Measurements from ENCODE around the gene RSPH6A. TPM values are rescaled to one million over a fixed set of nuclear protein-coding genes. Genes with fewer than 3 reads are reported as not detected.
A peak's percentile ranks its signal among the peaks of the same experiment; 100 is the strongest.

The RSPH6A gene
- total RNA-seq, 1 experiment from 2014 or later = 0.39 TPM

DNA sequence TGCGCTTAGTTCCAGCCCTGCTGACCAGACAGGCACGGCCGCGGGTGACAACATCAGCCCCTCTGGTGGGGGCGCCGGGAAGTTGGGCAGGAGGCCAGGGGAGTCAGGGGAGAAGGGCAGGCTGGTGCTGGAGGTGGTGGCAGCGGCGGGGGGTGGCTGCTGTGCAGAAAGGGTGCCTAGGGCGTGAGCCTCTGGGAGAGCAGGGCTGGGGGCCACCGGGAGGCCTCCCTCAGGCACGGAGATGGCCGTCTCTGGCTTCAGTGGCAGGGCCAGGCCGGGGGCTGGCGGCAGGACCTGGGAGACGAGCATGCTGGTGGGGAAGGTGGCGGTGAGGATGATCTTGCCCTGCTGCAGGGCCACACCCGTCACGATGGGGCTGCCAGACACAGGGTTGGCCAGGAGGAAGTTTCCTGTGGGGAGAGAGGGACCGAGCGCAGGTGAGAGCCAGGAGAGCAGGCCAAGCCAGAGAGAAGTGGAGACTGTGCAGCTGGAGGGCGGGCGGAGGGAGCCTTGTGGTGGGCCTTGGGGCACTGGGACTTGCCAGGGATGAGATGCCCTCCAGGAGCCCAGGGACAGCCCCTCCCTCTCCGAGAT, 49.3 kb downstream of the RSPH6A start:
- Mint-ChIP-seq H3K4me1 (peaks cover 18% of the 10 kb centered on the region), H3K9me3 (no peaks in the 10 kb centered on the region), H3K27ac (no peak overlapping the region), H3K27me3 (ENCODE audit: low read depth) (no peaks in the 10 kb centered on the region), H3K36me3 (no peaks in the 10 kb centered on the region), H3K4me3 (peak overlapping the region; percentile 37; the same call in 1 of the 2 replicates)
- no peak for TF ChIP-seq TEAD4 (CRISPR knock-in tag; IDR thresholded peaks at IDR 0.05)
- TF ChIP-seq RELA (CRISPR knock-in tag; IDR thresholded peaks at IDR 0.05; ENCODE audit: borderline replicate concordance) = peak; percentile 40; the same call in 1 of the 2 replicates
- TF ChIP-seq ELF4 (CRISPR knock-in tag; IDR thresholded peaks at IDR 0.05; ENCODE audit: low read depth) = no peak
- no peak for TF ChIP-seq GABPB1 (CRISPR knock-in tag; IDR thresholded peaks at IDR 0.05)
- no peak for TF ChIP-seq ZNF232 (CRISPR knock-in tag; IDR thresholded peaks at IDR 0.05)
- DNase-seq (ENCODE audit: low spot score) (no peak), ATAC-seq (no peak)
- ChIA-PET CTCF (interaction anchor here (0.6 to 2.4 kb wide), 6 partner anchors 12 to 74 kb away, joined by 3 to 7 read pairs (median 4); partner anchors contain the start of genes DMPK, QPCTL and SNRPD2), POLR2A (interaction anchor here (1.6 kb wide), 1 partner anchor 48 kb away, joined by 8 read pairs; no protein-coding TSS in a partner anchor)

DNA sequence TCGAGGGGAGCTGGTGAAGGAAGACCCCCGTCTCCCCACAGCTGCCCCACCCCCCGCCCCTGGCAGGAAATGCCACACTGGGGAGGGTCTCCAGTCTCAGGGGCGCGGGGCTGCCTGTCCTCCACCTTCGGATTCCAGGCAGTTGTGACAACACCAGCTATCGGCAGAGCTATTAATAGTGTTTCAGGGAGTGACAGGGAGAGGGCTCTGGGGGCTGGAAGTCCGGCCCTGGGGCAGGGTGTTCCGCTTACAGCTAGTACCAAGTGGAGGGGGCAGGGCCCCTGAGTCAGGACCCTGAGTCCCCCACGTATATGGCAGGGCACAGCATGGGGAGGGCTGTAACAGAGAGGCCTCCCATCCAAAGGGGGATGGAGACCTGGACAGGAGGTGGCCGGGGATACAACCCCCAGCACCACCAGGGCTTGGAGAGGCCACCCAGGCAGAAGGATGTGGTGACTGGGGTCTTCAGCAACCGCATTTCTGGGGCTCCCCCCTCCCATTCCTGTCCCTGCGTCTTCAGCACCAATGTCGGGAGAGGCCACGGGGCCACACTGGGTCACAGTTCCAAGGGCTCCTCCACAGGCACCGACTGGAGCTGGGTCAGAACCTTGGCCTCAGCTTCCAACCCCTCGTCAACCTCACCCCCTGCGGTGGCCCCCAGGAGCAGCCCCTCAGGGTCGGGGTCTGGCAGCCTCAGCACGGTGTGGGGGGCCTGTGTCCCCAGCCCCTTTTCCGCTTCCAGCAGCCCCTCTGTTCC, 50.0 kb downstream of the RSPH6A start:
- ChIA-PET CTCF (interaction anchor here (0.6 to 1.8 kb wide), 8 partner anchors 10 to 73 kb away, joined by 3 to 8 read pairs (median 5); partner anchors contain the start of genes DMPK, FBXO46, QPCTL and SNRPD2), POLR2A (interaction anchor here (0.8 to 1.6 kb wide), 2 partner anchors 48 to 72 kb away, joined by 3 to 8 read pairs; partner anchors contain the start of gene QPCTL)
- Mint-ChIP-seq H3K4me3 (peak overlapping the region; percentile 48), H3K4me1 (peaks cover 18% of the 10 kb centered on the region), H3K27ac (peak overlapping the region; percentile 49; the same call in 1 of the 2 replicates), H3K27me3 (ENCODE audit: low read depth) (peaks cover 3% of the 10 kb centered on the region; the same call in 1 of the 2 replicates), H3K36me3 (no peaks in the 10 kb centered on the region), H3K9me3 (no peaks in the 10 kb centered on the region)
- no peak for DNase-seq (ENCODE audit: low spot score)
- TF ChIP-seq, protein P1, sequence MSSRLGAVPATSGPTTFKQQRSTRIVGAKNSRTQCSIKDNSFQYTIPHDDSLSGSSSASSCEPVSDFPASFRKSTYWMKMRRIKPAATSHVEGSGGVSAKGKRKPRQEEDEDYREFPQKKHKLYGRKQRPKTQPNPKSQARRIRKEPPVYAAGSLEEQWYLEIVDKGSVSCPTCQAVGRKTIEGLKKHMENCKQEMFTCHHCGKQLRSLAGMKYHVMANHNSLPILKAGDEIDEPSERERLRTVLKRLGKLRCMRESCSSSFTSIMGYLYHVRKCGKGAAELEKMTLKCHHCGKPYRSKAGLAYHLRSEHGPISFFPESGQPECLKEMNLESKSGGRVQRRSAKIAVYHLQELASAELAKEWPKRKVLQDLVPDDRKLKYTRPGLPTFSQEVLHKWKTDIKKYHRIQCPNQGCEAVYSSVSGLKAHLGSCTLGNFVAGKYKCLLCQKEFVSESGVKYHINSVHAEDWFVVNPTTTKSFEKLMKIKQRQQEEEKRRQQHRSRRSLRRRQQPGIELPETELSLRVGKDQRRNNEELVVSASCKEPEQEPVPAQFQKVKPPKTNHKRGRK (CRISPR knock-in tag; IDR thresholded peaks at IDR 0.05; ENCODE audit: borderline replicate concordance) = no peak
- TF ChIP-seq ZNF671 (CRISPR knock-in tag; IDR thresholded peaks at IDR 0.05) (no peak), OVOL2 (CRISPR knock-in tag; IDR thresholded peaks at IDR 0.05; ENCODE audit: borderline replicate concordance) (no peak), ZNF317 (CRISPR knock-in tag; IDR thresholded peaks at IDR 0.05; ENCODE audit: borderline replicate concordance, low read depth) (no peak), SOX15 (CRISPR knock-in tag; IDR thresholded peaks at IDR 0.05) (no peak), GTF2I (CRISPR knock-in tag; conservative IDR thresholded peaks at IDR 0.05) (no peak), ZNF263 (CRISPR knock-in tag; IDR thresholded peaks at IDR 0.05; ENCODE audit: low read depth) (no peak), FOXK1 (CRISPR knock-in tag; IDR thresholded peaks at IDR 0.05) (no peak)
- TF ChIP-seq, protein P2, sequence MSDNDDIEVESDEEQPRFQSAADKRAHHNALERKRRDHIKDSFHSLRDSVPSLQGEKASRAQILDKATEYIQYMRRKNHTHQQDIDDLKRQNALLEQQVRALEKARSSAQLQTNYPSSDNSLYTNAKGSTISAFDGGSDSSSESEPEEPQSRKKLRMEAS (CRISPR knock-in tag; IDR thresholded peaks at IDR 0.05) = no peak
- TF ChIP-seq, protein P3, sequence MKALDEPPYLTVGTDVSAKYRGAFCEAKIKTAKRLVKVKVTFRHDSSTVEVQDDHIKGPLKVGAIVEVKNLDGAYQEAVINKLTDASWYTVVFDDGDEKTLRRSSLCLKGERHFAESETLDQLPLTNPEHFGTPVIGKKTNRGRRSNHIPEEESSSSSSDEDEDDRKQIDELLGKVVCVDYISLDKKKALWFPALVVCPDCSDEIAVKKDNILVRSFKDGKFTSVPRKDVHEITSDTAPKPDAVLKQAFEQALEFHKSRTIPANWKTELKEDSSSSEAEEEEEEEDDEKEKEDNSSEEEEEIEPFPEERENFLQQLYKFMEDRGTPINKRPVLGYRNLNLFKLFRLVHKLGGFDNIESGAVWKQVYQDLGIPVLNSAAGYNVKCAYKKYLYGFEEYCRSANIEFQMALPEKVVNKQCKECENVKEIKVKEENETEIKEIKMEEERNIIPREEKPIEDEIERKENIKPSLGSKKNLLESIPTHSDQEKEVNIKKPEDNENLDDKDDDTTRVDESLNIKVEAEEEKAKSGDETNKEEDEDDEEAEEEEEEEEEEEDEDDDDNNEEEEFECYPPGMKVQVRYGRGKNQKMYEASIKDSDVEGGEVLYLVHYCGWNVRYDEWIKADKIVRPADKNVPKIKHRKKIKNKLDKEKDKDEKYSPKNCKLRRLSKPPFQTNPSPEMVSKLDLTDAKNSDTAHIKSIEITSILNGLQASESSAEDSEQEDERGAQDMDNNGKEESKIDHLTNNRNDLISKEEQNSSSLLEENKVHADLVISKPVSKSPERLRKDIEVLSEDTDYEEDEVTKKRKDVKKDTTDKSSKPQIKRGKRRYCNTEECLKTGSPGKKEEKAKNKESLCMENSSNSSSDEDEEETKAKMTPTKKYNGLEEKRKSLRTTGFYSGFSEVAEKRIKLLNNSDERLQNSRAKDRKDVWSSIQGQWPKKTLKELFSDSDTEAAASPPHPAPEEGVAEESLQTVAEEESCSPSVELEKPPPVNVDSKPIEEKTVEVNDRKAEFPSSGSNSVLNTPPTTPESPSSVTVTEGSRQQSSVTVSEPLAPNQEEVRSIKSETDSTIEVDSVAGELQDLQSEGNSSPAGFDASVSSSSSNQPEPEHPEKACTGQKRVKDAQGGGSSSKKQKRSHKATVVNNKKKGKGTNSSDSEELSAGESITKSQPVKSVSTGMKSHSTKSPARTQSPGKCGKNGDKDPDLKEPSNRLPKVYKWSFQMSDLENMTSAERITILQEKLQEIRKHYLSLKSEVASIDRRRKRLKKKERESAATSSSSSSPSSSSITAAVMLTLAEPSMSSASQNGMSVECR (CRISPR knock-in tag; IDR thresholded peaks at IDR 0.05; ENCODE audit: borderline replicate concordance) = no peak
- TF ChIP-seq, protein P4, sequence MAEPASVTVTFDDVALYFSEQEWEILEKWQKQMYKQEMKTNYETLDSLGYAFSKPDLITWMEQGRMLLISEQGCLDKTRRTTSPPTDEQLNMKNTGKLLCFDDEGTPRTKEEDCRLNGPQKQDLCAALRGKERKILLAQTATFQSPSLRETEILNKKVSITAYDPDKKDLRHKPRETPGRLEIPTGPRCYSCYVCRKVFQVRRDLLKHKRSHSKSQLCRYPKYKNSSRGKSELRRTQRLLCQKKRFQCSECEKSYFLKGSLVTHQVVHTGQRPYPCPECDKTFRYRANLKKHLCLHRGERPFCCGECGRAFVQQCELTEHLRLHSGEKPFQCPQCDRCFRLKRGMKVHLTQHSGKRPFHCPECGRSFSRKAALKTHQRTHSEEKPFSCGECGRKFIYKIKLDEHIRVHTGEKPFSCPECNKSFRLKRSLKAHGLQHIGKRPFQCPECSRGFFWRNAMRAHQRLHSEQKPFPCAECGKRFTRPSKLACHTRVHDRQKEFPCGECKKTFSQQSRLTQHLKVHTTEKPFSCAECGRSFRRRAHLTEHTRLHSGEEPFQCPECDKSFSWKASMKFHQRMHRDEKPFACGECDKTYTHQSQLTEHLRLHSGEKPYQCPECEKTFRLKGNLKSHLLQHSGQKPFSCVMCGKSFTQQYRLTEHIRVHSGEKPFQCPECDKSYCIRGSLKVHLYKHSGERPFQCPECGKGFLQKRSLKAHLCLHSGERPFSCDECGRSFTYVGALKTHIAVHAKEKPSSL (CRISPR knock-in tag; conservative IDR thresholded peaks at IDR 0.05) = no peak
- TF ChIP-seq, protein P5, sequence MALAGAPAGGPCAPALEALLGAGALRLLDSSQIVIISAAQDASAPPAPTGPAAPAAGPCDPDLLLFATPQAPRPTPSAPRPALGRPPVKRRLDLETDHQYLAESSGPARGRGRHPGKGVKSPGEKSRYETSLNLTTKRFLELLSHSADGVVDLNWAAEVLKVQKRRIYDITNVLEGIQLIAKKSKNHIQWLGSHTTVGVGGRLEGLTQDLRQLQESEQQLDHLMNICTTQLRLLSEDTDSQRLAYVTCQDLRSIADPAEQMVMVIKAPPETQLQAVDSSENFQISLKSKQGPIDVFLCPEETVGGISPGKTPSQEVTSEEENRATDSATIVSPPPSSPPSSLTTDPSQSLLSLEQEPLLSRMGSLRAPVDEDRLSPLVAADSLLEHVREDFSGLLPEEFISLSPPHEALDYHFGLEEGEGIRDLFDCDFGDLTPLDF (CRISPR knock-in tag; IDR thresholded peaks at IDR 0.05) = no peak
- TF ChIP-seq, protein P6, sequence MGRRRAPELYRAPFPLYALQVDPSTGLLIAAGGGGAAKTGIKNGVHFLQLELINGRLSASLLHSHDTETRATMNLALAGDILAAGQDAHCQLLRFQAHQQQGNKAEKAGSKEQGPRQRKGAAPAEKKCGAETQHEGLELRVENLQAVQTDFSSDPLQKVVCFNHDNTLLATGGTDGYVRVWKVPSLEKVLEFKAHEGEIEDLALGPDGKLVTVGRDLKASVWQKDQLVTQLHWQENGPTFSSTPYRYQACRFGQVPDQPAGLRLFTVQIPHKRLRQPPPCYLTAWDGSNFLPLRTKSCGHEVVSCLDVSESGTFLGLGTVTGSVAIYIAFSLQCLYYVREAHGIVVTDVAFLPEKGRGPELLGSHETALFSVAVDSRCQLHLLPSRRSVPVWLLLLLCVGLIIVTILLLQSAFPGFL (CRISPR knock-in tag; IDR thresholded peaks at IDR 0.05; ENCODE audit: borderline replicate concordance) = no peak
- TF ChIP-seq, protein P7, sequence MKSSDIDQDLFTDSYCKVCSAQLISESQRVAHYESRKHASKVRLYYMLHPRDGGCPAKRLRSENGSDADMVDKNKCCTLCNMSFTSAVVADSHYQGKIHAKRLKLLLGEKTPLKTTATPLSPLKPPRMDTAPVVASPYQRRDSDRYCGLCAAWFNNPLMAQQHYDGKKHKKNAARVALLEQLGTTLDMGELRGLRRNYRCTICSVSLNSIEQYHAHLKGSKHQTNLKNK (CRISPR knock-in tag; IDR thresholded peaks at IDR 0.05) = no peak
- TF ChIP-seq, protein P8, sequence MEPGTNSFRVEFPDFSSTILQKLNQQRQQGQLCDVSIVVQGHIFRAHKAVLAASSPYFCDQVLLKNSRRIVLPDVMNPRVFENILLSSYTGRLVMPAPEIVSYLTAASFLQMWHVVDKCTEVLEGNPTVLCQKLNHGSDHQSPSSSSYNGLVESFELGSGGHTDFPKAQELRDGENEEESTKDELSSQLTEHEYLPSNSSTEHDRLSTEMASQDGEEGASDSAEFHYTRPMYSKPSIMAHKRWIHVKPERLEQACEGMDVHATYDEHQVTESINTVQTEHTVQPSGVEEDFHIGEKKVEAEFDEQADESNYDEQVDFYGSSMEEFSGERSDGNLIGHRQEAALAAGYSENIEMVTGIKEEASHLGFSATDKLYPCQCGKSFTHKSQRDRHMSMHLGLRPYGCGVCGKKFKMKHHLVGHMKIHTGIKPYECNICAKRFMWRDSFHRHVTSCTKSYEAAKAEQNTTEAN (CRISPR knock-in tag; IDR thresholded peaks at IDR 0.05) = no peak
- no peak for ATAC-seq

All from WTC11 (cell line).